ENCODE data around the gene TMEM81.

Gene TMEM81, protein sequence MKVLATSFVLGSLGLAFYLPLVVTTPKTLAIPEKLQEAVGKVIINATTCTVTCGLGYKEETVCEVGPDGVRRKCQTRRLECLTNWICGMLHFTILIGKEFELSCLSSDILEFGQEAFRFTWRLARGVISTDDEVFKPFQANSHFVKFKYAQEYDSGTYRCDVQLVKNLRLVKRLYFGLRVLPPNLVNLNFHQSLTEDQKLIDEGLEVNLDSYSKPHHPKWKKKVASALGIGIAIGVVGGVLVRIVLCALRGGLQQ

DNA sequence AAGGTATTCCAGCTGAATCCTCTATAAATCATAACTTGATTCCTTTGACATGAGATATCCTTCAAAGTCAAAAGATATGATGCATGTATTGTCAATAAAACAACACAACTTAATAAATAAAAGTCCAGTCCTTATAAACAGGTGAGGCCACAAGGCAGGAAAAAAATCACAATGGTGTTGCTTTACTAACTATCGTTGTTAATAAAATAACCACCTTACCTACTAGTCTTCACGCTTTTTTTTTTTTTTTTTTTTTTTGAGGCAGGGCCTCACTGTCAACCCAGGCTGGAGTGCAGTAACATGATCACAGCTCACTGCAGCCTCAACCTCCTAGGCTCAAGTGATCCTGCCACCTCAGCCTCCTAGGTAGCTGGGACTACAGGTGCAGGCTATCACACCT lies at the start of gene TMEM81:
Gene TMEM81 (minus strand): TSS at position 101 of the 400 bp plus-strand sequence. CDS start 140 bp downstream, outside the sequence.
- no peak for DNase-seq

DNA sequence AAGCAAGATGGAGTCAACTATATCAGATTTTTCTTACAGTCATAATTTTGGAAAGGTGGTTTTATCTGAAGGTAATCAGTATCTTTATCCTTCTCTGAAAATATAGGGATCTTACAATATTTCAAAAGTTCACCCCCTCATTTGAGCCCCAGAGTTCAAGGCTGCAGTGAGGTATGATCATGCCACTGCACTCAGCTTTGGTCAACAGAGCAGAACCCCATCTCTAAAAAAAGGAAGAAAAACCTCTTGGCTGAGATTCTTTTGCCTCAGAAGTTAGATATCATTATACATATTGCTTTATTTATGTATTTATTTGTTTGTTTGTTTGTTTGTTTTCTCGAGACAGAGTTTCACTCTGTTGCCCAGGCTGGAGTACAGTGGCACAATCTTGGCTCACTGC lies 49.0 kb upstream of the TMEM81 start:
- DNase-seq, result no peak

DNA sequence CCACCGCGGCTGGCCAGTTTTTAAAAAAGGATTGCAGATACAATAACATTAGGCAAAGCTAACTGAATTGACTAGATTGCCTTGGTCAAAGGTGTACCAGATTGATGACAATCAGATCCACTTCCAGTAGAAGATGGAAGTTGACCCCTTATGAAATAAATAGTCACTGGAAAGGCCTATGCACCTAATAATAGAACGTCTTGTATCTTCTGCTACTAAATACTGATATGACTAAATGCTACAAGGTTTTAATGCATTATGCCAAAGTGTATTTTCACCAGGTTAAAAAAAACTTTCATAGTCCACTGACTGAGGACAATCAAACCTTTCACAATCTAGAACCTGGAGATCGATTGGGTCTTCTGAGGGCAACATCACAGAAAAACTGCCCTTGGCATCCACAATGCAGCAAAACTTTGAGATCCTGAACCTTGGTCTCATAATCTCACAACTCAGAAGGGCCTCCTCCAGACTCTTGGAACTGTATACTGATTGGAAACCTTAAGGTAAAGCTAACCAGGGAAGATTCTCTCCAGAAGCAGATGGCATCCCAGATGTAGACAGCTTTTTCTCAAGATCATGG lies 45.3 kb upstream of the TMEM81 start:
- no peak for DNase-seq

DNA sequence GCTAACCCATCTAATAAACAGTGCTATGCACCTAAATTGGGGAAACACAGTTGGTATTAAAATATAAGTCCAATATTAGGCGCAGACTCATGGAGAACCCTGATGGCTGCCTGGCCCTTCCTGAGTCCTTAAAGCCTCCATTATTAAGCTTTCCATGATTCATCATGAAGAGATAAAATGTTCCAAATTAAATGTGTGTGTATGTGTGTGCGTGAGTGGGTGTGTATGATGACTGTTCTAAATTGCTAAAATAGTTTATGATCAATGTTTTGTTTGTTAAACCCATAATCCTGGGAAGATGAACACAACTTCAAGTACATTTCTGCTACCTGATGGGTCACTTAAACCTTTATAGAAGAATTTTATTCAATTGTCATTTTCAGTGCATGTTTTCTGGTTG lies 43.8 kb upstream of the TMEM81 start:
- no peak for DNase-seq

DNA sequence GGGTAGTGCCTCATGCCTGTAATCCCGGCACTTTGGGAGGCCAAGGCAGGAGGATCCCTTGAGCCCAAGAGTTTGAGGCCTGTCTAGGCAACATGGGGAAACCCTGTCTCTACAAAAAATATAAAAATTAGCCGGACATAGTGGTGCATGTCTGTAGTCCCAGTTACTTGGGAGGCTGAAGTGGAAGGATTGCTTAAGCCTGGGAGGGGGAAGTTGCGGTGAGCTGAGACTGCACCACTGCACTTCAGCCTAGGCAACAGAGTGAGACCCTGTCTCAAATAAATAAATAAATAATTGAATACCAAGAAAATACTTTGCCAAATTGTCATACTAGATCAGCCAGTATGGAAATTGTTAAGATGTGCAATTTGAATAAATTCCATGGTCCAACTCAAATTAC lies 43.4 kb upstream of the TMEM81 start:
- no peak for DNase-seq

DNA sequence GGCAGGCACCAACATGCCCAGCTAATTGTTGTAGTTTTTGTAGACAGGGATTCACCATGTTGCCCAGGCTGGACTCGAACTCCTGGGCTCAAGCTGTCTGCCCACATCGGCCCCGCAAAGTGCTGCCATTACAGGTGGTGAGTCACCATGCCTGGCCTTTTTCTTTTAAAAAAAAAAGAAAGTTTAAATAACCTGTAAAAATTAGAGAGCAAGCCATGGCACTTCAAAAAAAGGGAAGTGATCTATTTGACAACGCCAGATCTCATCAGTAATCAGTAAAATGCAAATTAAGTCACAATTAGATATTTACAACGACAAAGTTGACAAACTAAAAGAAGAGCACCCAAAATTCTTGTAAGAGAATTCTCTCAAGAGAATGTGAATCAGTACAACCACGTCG lies 40.5 kb upstream of the TMEM81 start:
- DNase-seq, result no peak

DNA sequence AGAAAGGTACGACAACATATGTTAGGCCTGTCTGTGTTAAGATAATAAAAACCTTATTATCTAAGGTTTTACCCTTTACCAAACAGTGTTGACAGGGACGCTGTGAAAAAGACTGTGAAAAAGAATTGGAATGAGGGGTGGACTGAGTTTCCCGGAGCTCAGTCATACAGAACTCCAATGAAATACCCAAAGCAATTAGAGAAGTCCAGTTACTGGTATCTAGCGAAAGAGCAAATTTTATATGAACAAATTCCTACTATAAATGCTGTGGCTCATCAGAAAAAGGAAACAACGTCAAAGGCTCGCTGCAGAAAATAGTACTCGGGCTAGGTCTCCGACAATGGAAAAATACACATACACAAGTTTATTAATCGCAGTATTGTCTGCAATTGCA lies 38.2 kb upstream of the TMEM81 start:
- no peak for DNase-seq

DNA sequence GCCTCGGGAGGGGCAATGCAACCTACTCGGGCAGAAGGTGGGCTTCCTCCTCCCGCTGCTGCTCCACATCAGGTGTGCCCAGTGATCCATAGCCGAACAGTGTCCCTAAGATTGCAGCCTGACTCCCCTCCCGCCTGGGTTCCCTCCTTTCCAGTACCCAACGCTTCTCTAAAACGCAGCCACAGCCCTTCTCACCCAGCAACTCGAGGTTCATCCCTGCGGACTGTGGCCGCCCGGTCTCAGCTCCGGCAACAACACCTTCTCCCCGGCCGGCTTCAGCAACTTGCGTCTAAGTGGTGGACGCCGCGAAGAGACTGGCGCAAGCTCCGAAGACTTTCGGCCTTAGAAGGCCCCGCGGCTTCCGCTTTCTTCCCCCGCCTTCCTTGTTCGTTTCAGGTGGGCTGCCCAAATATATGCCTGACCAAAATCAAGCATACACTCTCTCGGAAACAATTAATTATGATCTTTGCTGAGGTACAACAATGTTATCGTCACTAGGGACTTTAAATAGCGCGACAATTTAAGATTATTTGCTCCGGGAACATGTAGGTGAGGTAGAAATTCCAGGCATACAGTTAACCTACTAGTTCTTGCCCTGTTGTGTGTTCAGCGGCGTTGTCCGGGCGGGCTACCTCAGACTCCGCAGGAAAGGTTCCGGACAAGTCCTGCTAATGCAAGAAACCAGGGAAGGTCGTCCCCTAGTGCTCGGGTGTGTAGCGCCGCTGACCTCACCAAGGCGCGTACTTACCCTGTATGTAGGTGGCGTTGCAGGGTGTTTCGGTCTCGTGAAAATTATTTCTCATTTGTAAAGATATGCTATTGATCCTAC lies 37.6 kb upstream of the TMEM81 start, which contains the start of gene RBBP5:
Gene RBBP5 (minus strand): TSS at position 319 of the 829 bp plus-strand sequence. CDS start 105 bp downstream, at position 214.
- DNase-seq, result peak; percentile 97

DNA sequence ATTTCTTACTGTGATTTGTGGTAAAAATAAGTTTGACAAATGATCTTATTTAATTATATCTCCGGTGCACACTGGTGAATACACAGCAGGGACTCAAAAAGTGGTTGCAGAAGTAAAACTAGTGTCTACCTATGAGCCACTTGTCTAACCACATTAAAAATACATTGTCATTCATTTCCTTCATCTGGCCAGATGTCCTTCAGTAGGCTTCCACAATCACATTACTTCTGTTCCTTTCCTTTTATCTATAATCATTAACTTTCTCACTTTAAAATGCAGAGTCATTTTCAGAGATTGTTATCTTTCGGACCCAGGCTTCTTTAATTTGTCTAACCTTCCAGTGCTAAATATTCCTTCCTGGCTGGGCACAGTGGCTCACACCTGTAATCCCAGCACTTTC lies 34.5 kb upstream of the TMEM81 start:
- DNase-seq, result no peak

DNA sequence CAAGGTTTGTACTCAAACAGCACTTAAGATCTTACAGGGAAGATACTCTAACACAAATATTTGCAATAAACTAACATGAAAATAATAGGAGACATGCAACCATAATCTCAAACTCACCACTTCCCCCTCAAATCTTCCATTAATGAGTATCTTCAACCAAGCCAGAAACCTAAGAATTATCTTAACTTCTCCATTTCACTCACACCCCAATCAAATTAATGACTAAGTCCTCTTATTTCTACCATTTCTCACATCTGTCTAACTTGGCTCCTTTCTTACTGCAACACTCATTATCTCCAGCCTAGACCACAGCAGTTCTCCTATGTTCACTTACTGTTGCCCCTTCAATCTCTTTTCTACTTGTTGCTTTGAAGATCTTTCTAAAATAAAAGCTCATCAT lies 27.1 kb upstream of the TMEM81 start:
- no peak for DNase-seq

DNA sequence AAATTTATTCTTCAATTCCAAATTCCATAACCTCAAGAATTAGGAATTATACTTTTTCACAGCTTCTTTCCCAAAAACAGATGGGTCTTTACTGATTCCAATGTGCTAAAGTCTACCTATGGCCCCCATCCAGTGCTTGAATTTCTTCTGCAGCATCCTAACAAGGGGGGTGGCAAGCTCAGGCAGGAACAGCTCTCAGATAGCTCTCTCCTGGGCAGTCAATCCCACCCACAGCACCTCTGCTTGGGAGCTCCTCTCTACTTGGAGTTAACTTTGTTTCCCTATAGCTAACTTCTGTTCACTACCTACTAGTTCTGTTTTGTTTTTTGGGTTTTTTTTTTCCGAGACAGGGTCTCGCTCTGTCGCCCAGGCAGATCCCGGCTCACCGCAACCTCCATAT lies 25.5 kb upstream of the TMEM81 start:
- DNase-seq, result no peak

DNA sequence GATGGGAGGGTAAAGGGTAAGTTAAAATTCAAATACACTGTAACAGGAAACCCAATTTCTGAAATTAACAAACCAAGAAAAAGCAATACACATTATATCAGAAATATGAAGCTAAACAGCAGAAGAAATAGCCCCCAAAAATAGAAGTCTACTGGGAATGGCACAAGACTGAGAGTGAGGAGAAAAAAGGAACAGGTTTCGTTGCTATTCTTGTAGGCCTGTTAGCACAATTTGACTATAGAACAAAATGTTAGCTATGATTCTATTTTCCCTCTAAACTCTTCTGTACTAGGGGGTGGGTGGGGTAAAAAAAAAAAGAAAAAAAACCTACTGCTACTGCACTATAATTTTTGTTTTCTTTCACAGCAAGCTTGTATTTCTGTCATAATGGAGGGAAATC lies 25.0 kb upstream of the TMEM81 start:
- no peak for DNase-seq

DNA sequence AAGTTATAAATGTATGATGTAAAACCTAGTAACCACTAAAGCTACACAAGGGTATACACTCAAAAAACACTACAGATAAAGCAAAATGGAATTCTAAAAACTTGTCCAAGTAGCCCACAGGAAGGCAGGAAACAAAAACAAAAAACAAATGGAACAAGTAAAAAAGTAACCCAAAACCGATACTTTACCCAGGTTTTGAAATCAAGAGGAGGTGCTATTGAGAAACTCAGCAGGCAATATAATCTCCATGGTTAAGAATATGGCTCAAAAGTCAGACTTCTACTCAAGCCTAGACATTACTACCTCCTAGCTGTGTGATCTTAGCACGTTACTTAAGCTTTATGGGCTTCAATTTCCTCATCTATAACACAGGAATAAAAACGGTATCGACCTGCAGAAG lies 24.2 kb upstream of the TMEM81 start:
- no peak for DNase-seq

DNA sequence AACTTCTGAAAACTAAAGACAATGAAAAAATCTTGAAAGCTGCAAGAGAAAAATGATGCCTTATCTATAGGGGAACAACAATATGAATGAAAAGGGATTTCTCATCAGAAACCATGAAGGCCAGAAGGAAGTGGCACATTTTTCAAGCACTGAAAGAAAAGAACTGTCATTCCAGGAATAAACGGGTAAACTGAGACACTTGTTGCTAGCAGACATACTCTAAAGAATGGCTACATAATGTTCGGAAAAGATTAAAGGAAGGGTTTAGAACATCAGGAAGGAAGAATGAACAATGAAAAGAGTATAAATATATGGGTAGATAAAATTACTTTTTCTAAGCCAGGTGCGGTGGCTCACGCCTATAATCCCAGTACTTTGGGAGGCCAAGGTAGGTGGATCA lies 23.1 kb upstream of the TMEM81 start:
- no peak for DNase-seq

DNA sequence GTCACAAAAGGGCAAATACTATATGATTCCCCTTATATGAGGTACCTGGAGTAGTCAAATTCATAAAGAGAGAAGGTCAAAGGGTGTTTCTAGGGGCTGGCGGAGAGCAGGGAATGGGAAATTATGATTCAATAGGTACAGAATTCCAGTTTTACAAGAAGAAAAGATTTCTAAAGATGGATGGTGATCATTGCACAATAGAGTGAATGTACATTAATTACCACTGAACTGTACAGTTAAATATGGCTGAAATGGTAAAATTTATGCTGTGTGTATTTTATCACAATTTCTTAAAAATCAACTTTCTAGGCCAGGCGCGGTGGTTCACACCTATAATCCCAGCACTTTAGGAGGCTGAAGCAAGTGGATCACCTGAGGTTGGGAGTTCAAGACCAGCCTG lies 18.1 kb upstream of the TMEM81 start:
- DNase-seq, result no peak

DNA sequence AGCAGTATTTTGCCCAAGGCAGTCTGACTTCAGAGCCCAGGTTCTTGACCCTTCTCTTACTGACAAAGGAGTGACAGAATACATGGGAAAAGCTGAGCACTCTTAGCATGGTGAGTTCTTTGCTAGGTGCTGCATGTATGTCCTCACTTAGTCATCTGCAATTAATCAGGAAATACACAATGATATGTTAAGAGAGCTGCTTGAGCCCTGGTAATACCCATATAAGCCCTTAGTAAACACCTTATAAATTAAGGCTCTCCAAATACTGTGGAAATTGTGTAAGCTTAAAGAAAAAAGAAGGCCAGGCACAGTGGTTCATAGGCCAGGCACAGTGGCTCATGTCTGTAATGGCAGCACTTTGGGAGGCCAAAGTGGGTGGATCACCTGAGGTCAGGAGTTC lies 14.0 kb upstream of the TMEM81 start:
- no peak for DNase-seq

DNA sequence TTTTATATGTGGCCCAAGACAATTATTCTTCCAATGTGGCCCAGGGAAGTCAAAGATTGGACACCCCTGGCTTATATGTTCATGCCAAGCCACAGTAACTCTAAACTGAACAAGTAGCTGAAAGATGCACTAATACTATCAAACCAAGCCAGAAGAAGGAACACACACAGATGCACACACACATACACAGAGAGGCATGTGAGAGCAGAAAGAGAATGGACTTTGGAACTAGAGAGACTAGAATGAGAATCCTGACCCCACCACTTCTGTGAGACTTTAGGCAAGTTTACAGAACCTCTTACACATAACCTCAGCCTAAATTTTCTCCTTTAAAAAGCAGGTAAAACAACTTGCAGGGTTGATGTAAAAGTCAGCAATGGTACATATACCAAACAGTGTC lies 11.2 kb upstream of the TMEM81 start:
- DNase-seq, result no peak

DNA sequence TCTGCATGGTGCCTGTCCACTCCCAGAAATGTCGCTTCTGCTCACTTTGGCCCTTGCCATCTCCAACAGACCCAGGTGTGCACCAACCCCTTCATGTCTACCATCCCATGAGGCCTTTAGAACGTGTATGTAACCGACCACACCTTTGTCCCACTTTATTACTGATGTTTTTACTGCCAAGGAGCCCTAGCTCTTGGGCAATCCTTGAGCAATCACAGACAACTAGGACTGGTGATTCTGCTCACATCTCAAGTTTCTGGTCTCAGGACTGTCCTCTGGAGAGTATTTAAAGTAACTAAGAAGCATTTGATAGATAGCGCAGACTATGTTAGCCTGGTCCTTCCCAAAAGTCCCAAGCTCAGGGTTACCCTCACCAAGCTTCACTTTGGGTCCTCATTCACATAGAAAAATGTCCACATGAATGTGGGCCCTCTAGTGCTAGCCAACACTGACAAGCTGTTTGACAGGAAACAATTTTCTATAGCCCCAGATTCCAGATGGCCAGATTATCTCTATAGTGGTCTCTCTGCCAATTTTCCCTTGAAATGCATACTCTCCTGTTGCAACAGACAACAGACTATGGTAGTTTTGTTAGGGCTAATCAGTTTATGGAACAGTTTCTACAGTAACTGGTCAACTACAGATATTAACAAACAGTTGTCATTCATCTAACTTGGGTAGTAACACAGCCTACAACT lies 6.9 kb upstream of the TMEM81 start:
- DNase-seq, result no peak

DNA sequence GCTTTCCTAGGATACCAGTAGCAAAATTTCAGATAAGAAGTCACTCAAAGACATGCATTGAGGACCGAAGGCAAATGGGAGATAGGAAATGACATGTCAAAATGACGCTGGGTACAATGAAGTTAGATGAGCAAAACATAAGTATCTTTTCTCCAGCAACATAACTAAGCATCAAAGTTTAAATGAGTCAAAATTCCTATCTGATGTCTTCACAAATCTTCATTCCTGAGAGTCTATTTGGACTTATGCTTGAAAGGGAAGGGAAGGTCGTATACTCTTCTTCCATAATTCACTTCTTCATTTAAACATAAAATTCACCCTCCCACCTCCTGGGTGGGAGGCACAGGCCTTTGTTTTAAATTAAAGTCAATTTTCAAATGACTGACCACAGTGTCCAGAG lies 4.1 kb upstream of the TMEM81 start:
- DNase-seq, result no peak

DNA sequence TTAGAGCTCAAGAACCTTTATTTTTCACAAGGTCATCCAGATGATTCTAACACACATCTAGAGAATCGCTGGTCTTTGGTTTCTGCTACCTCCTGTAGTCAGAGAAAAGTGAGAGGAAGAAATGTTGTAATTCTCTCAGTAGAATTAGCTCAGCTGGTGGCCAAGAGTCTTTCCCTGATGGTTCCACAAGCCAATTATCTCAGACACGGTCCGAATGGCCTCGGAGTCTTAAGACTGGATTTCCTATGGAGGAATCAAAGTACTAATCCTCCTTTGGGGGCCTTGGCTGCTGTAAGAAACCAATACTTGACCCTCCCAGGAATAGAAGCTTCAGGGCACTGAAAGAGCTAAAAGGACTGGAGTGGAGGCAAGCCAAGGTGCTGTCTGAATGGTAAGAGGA lies 1.8 kb downstream of the TMEM81 start:
- no peak for DNase-seq

DNA sequence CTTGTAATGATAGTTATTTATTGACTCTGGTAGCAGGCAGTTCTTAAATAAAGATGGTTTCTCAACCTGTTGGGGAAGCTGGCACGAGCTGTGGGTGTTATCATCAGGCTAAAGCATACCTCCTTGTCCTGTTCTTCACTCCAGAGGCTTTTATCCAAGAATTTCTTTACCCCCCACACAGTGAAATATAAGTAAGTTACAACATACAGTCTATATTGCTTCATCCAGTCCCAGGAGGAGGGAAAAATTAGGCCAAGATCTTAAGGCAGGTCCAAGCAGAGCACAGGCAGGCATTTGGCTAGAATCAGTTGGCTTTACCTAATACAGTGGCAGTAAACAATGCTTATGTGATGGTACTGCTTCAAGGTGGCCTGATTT lies 6.3 kb downstream of the TMEM81 start:
- no peak for DNase-seq

DNA sequence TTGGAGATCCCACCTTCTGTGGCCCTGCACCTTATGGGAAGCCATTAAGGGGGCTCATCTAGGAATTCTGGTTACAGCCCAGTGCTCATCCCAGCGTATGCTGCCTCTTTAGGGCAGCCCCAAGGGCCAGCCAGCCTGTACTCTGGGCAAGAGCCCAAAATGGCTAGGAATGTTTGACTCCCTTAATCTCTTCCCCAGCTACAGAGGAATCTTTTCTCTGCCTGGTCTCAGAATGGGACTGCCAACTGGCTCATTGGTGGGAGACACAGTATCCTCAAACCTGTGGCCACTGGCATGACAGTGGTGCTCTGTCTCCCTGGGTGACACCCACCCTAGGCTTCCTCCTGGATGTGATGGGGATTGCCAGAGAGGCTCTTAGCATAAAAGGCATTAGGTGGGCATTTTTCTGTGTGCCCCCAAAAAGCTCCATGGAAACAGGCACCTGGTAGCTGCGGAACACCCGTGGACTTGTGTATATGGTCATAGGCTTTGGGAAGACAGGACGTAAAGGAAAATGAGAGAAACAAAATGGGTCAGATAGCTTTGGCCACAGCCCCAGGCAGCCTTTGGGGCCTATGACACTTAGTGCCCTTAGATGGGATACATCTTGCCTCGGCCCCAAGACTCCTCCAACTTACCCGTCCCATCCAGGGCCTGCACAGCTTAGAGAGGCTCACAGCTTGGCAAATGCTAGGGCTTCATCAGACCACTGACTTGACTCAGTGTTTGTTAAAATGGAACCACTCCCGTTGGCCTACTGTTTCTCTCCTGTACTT lies 6.9 kb downstream of the TMEM81 start:
- no peak for DNase-seq

DNA sequence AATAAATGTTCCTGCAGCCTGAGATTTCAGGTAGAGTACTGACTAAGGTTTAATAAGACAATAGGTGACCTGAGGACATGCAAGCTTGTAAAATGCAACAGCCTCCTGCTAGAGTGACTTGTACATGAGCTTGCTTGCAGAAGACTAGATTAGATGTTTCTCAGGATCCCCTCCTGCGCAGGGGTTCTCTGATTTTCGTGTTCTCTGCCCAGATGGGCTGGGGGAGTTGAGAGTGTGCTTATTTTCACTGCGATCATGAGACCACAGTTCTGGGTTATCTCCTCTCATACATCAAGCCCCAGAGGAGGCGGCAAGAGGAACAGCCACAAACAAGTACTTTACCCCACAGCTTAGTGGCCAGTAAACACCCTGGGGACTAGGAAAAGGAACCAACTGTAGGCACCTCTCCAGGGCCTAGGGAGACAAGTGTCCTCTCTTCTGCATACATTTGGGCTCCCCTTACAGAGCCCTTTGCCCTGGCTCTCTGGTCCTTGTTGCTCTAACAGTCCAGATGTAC lies 8.0 kb downstream of the TMEM81 start:
- no peak for DNase-seq
